ENCODE measurements around the gene AFF3. TPM values are rescaled to one million over a fixed set of nuclear protein-coding genes. Genes with fewer than 3 reads are reported as not detected.

The AFF3 gene
- total RNA-seq, 1 experiment from 2014 or later, result not detected

DNA sequence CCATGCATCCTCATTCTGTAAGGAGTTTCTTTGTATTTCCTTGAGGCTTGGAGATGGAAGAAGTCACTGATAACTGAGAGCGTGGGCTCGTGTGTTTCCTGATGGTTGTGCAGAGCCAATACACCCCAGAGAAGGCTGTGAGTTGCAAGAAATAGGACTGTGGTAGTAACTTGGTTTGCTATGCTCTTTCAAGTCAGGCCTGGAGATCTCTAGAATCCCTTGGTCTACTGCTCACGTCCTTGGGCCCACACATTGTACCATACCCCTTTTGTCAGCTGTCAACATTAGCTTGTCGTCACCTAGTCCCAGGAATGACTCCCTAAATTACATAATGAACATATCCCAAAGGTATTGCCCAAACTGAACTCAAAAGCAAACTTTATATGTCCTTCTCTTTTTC is 414.2 kb downstream of the AFF3 start:
- Mint-ChIP-seq H3K9me3 (ENCODE audit: low read depth, unreplicated experiment) (no peaks in the 10 kb centered on the region), H3K27ac (ENCODE audit: unreplicated experiment) (no peak overlapping the region), H3K36me3 (ENCODE audit: insufficient read depth, unreplicated experiment) (no peaks in the 10 kb centered on the region), H3K27me3 (ENCODE audit: unreplicated experiment) (peaks cover 1% of the 10 kb centered on the region), H3K4me3 (ENCODE audit: low read depth, unreplicated experiment) (no peak overlapping the region), H3K4me1 (ENCODE audit: low read depth, unreplicated experiment) (no peaks in the 10 kb centered on the region)
- intact Hi-C loops (cut with micrococcal nuclease; ENCODE audit: unreplicated experiment), result loop anchor here (5.0 kb wide), 1 partner anchor 534 kb away; no protein-coding TSS in a partner anchor
- no peak for DNase-seq
- CTCF ChIA-PET, result no interaction called here
- BruUV-seq (replicated peaks), result no TSS peak
- TF ChIP-seq, protein P1, sequence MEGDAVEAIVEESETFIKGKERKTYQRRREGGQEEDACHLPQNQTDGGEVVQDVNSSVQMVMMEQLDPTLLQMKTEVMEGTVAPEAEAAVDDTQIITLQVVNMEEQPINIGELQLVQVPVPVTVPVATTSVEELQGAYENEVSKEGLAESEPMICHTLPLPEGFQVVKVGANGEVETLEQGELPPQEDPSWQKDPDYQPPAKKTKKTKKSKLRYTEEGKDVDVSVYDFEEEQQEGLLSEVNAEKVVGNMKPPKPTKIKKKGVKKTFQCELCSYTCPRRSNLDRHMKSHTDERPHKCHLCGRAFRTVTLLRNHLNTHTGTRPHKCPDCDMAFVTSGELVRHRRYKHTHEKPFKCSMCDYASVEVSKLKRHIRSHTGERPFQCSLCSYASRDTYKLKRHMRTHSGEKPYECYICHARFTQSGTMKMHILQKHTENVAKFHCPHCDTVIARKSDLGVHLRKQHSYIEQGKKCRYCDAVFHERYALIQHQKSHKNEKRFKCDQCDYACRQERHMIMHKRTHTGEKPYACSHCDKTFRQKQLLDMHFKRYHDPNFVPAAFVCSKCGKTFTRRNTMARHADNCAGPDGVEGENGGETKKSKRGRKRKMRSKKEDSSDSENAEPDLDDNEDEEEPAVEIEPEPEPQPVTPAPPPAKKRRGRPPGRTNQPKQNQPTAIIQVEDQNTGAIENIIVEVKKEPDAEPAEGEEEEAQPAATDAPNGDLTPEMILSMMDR (IDR thresholded peaks at IDR 0.05; ENCODE audit: unreplicated experiment), result no peak

DNA sequence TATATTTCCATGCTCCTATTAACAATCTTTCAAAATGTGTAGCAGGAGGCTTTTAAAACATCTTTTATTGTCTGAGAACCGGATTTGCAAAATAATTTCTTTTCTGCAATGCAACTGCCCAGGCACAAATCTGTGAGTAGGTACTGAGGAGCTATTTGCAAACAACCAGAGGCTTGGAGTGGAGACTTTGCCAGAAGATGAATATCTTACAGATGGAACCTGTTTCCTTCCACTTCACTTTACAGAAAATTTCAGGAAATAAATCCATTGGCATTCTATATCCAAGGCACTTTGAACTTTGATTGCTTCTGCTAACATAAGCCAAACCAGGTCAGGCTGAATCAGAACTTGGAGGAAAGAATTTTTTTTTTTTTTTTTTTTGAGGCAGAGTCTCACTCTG is 415.2 kb downstream of the AFF3 start:
- no peaks in the 10 kb centered on the region for H3K4me1 Mint-ChIP-seq (ENCODE audit: low read depth, unreplicated experiment)
- CTCF ChIA-PET, result no interaction called here
- TF ChIP-seq, protein P1 (IDR thresholded peaks at IDR 0.05; ENCODE audit: unreplicated experiment), result no peak
- no TSS peak for BruUV-seq (replicated peaks)
- no peak overlapping the region for H3K27ac Mint-ChIP-seq (ENCODE audit: unreplicated experiment)
- no peaks in the 10 kb centered on the region for H3K36me3 Mint-ChIP-seq (ENCODE audit: insufficient read depth, unreplicated experiment)
- intact Hi-C loops (cut with micrococcal nuclease; ENCODE audit: unreplicated experiment), result loop anchor here (5.0 kb wide), 1 partner anchor 535 kb away; no protein-coding TSS in a partner anchor
- H3K27me3 Mint-ChIP-seq (ENCODE audit: unreplicated experiment), result peaks cover 11% of the 10 kb centered on the region
- H3K4me3 Mint-ChIP-seq (ENCODE audit: low read depth, unreplicated experiment), result no peak overlapping the region
- no peak for DNase-seq
- H3K9me3 Mint-ChIP-seq (ENCODE audit: low read depth, unreplicated experiment), result no peaks in the 10 kb centered on the region

DNA sequence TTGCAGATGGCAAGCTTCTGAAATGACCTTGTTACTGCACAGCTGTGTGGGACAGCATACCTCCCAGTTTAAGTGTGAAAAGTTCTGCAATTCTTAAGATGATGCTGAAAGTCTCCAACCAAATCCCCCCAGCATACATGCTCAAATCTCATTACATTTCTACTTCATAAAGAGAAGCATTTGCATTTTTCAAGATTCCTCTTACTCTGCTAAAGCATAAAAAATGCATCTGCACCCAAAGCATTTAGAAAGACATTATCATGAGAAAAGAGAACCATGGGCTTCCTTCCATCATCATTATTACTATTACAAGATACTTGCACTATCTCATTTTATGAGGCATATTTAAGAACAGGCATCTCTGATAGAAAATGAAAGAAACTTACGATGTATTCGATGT is 415.7 kb downstream of the AFF3 start:
- Mint-ChIP-seq H3K27ac (ENCODE audit: unreplicated experiment) (no peak overlapping the region), H3K36me3 (ENCODE audit: insufficient read depth, unreplicated experiment) (no peaks in the 10 kb centered on the region), H3K9me3 (ENCODE audit: low read depth, unreplicated experiment) (peaks cover 3% of the 10 kb centered on the region), H3K4me3 (ENCODE audit: low read depth, unreplicated experiment) (no peak overlapping the region), H3K27me3 (ENCODE audit: unreplicated experiment) (peaks cover 14% of the 10 kb centered on the region), H3K4me1 (ENCODE audit: low read depth, unreplicated experiment) (no peaks in the 10 kb centered on the region)
- TF ChIP-seq, protein P1 (IDR thresholded peaks at IDR 0.05; ENCODE audit: unreplicated experiment), result no peak
- intact Hi-C loops (cut with micrococcal nuclease; ENCODE audit: unreplicated experiment), result loop anchor here (1.0 to 5.0 kb wide), 3 partner anchors 95 to 536 kb away; no protein-coding TSS in a partner anchor
- no peak for DNase-seq
- CTCF ChIA-PET, result no interaction called here
- no TSS peak for BruUV-seq (replicated peaks)

DNA sequence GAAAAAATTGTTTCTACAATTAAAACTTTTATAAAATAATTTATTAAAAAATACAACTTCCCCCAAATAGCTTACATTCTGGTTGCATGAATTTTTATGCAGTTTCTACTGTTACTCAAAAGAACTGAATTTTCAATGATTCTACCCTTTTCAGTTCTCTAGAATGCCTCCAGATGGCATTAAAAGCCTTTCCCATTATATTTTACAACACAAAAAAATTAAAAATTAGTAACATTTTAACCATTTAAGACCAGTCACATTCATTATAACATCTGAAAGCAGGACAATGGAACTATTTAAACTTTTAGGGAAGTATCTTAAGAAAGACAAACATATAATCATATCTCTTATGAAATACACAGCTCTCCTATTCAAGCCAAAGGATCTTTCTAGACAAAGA is 416.6 kb downstream of the AFF3 start:
- Mint-ChIP-seq H3K4me3 (ENCODE audit: low read depth, unreplicated experiment) (no peak overlapping the region), H3K27ac (ENCODE audit: unreplicated experiment) (no peak overlapping the region), H3K27me3 (ENCODE audit: unreplicated experiment) (peaks cover 14% of the 10 kb centered on the region), H3K36me3 (ENCODE audit: insufficient read depth, unreplicated experiment) (no peaks in the 10 kb centered on the region), H3K9me3 (ENCODE audit: low read depth, unreplicated experiment) (peaks cover 5% of the 10 kb centered on the region), H3K4me1 (ENCODE audit: low read depth, unreplicated experiment) (no peaks in the 10 kb centered on the region)
- DNase-seq, result no peak
- CTCF ChIA-PET, result no interaction called here
- BruUV-seq (replicated peaks), result no TSS peak
- TF ChIP-seq, protein P1 (IDR thresholded peaks at IDR 0.05; ENCODE audit: unreplicated experiment), result no peak
- intact Hi-C loops (cut with micrococcal nuclease; ENCODE audit: unreplicated experiment), result loop anchor here (1.0 to 5.0 kb wide), 3 partner anchors 95 to 536 kb away; no protein-coding TSS in a partner anchor

Data from Calu3 (cell line).